ENCODE data around the gene ITGA3. TPM values are rescaled to one million over a fixed set of nuclear protein-coding genes. Genes with fewer than 3 reads are reported as not detected.

Gene ITGA3
- total RNA-seq, 2 experiments from 2014 or later = 7.9 to 8.7 TPM

GRCh38 chr17:50107790-50108414, 52.0 kb downstream of the ITGA3 start:
- no peaks in the 10 kb centered on the region for H3K4me1 Mint-ChIP-seq (ENCODE audit: low read depth)
- CTCF ChIA-PET = interaction anchor here (0.9 to 2.9 kb wide), 3 partner anchors 14 to 92 kb away, joined by 3 to 26 read pairs (median 6); partner anchors contain the start of gene PDK2
- H3K9me3 Mint-ChIP-seq (ENCODE audit: insufficient read depth) = no peaks in the 10 kb centered on the region
- H3K27ac Mint-ChIP-seq = no peak overlapping the region
- no peaks in the 10 kb centered on the region for H3K36me3 Mint-ChIP-seq (ENCODE audit: low read depth)
- no peak for DNase-seq
- no peak for ATAC-seq
- POLR2A ChIA-PET = no interaction called here
- H3K4me3 Mint-ChIP-seq = no peak overlapping the region
- no peaks in the 10 kb centered on the region for H3K27me3 Mint-ChIP-seq (ENCODE audit: low read depth)

- Mint-ChIP-seq H3K27ac (no peak overlapping the region), H3K4me3 (no peak overlapping the region), H3K27me3 (ENCODE audit: low read depth) (no peaks in the 10 kb centered on the region), H3K4me1 (ENCODE audit: low read depth) (no peaks in the 10 kb centered on the region), H3K9me3 (ENCODE audit: insufficient read depth) (no peaks in the 10 kb centered on the region), H3K36me3 (ENCODE audit: low read depth) (no peaks in the 10 kb centered on the region)
- ATAC-seq (no peak), DNase-seq (no peak)
- ChIA-PET POLR2A (no interaction called here), CTCF (interaction anchor here (0.9 to 2.9 kb wide), 4 partner anchors 14 to 92 kb away, joined by 3 to 26 read pairs (median 4); partner anchors contain the start of gene PDK2)
These were observed 52.6 kb downstream of the ITGA3 start for GRCh38 chr17:50108556-50108955.

- ChIA-PET CTCF (interaction anchor here (0.6 to 2.9 kb wide), 5 partner anchors 15 to 157 kb away, joined by 3 to 26 read pairs (median 3); partner anchors contain the start of gene PDK2), POLR2A (interaction anchor here (0.7 kb wide), 1 partner anchor 15 kb away, joined by 3 read pairs; no protein-coding TSS in a partner anchor)
- Mint-ChIP-seq H3K9me3 (ENCODE audit: insufficient read depth) (no peaks in the 10 kb centered on the region), H3K4me1 (ENCODE audit: low read depth) (no peaks in the 10 kb centered on the region), H3K27ac (no peak overlapping the region), H3K27me3 (ENCODE audit: low read depth) (no peaks in the 10 kb centered on the region), H3K36me3 (ENCODE audit: low read depth) (no peaks in the 10 kb centered on the region), H3K4me3 (no peak overlapping the region)
- ATAC-seq (no peak), DNase-seq (no peak)
These were observed 53.3 kb downstream of the ITGA3 start for GRCh38 chr17:50109207-50109606.

GRCh38 chr17:50109785-50110184, 53.9 kb downstream of the ITGA3 start:
- ATAC-seq = no peak
- no peak overlapping the region for H3K27ac Mint-ChIP-seq
- no peaks in the 10 kb centered on the region for H3K36me3 Mint-ChIP-seq (ENCODE audit: low read depth)
- H3K4me1 Mint-ChIP-seq (ENCODE audit: low read depth) = no peaks in the 10 kb centered on the region
- H3K9me3 Mint-ChIP-seq (ENCODE audit: insufficient read depth) = no peaks in the 10 kb centered on the region
- no peak for DNase-seq
- ChIA-PET CTCF (interaction anchor here (0.6 to 1.2 kb wide), 2 partner anchors 30 to 157 kb away, joined by 3 read pairs; no protein-coding TSS in a partner anchor), POLR2A (interaction anchor here (0.7 kb wide), 1 partner anchor 16 kb away, joined by 3 read pairs; no protein-coding TSS in a partner anchor)
- no peak overlapping the region for H3K4me3 Mint-ChIP-seq
- no peaks in the 10 kb centered on the region for H3K27me3 Mint-ChIP-seq (ENCODE audit: low read depth)

- H3K4me3 Mint-ChIP-seq = no peak overlapping the region
- no peak for DNase-seq
- H3K4me1 Mint-ChIP-seq (ENCODE audit: low read depth) = peaks cover 4% of the 10 kb centered on the region
- H3K27ac Mint-ChIP-seq = no peak overlapping the region
- H3K36me3 Mint-ChIP-seq (ENCODE audit: low read depth) = no peaks in the 10 kb centered on the region
- no peaks in the 10 kb centered on the region for H3K9me3 Mint-ChIP-seq (ENCODE audit: insufficient read depth)
- ChIA-PET CTCF (interaction anchor here (1.2 to 9.1 kb wide), 3 partner anchors 15 to 30 kb away, joined by 3 to 115 read pairs (median 4); partner anchors contain the start of gene PDK2), POLR2A (no interaction called here)
- no peak for ATAC-seq
- H3K27me3 Mint-ChIP-seq (ENCODE audit: low read depth) = peaks cover 6% of the 10 kb centered on the region
These were observed 54.9 kb downstream of the ITGA3 start for GRCh38 chr17:50110591-50111349.

GRCh38 chr17:50111673-50112655, 56.1 kb downstream of the ITGA3 start:
- CTCF ChIA-PET = interaction anchor here (1.2 to 9.1 kb wide), 4 partner anchors 17 to 50 kb away, joined by 3 to 115 read pairs (median 4); partner anchors contain the start of gene PDK2
- peaks cover 15% of the 10 kb centered on the region for H3K27me3 Mint-ChIP-seq (ENCODE audit: low read depth)
- no peak overlapping the region for H3K4me3 Mint-ChIP-seq
- POLR2A ChIA-PET = no interaction called here
- no peaks in the 10 kb centered on the region for H3K36me3 Mint-ChIP-seq (ENCODE audit: low read depth)
- H3K4me1 Mint-ChIP-seq (ENCODE audit: low read depth) = peaks cover 8% of the 10 kb centered on the region
- no peaks in the 10 kb centered on the region for H3K9me3 Mint-ChIP-seq (ENCODE audit: insufficient read depth)
- H3K27ac Mint-ChIP-seq = no peak overlapping the region
- ATAC-seq = no peak
- no peak for DNase-seq

- Mint-ChIP-seq H3K9me3 (ENCODE audit: insufficient read depth) (no peaks in the 10 kb centered on the region), H3K27ac (no peak overlapping the region), H3K4me1 (ENCODE audit: low read depth) (peaks cover 11% of the 10 kb centered on the region), H3K27me3 (ENCODE audit: low read depth) (peaks cover 20% of the 10 kb centered on the region), H3K36me3 (ENCODE audit: low read depth) (no peaks in the 10 kb centered on the region), H3K4me3 (no peak overlapping the region)
- no peak for ATAC-seq
- CTCF ChIA-PET = interaction anchor here (0.8 to 9.1 kb wide), 3 partner anchors 17 to 85 kb away, joined by 3 to 115 read pairs (median 5); partner anchors contain the start of gene PDK2
- POLR2A ChIA-PET = no interaction called here
- no peak for DNase-seq
These were observed 56.8 kb downstream of the ITGA3 start for GRCh38 chr17:50112694-50113093.

- no peaks in the 10 kb centered on the region for H3K9me3 Mint-ChIP-seq (ENCODE audit: insufficient read depth)
- ChIA-PET POLR2A (interaction anchor here (0.8 kb wide), 1 partner anchor 16 kb away, joined by 3 read pairs; the partner anchor contains the start of gene SAMD14), CTCF (interaction anchor here (0.8 to 9.1 kb wide), 13 partner anchors 9 to 203 kb away, joined by 3 to 115 read pairs (median 8); partner anchors contain the start of gene PDK2)
- no peak overlapping the region for H3K27ac Mint-ChIP-seq
- H3K4me3 Mint-ChIP-seq = no peak overlapping the region
- peaks cover 11% of the 10 kb centered on the region for H3K4me1 Mint-ChIP-seq (ENCODE audit: low read depth)
- ATAC-seq (no peak), DNase-seq (no peak)
- peaks cover 29% of the 10 kb centered on the region for H3K27me3 Mint-ChIP-seq (ENCODE audit: low read depth)
- H3K36me3 Mint-ChIP-seq (ENCODE audit: low read depth) = no peaks in the 10 kb centered on the region
These were observed 57.9 kb downstream of the ITGA3 start for GRCh38 chr17:50113624-50114320.

GRCh38 chr17:50114401-50114800, 58.5 kb downstream of the ITGA3 start:
- H3K4me3 Mint-ChIP-seq = no peak overlapping the region
- H3K27ac Mint-ChIP-seq = no peak overlapping the region
- H3K27me3 Mint-ChIP-seq (ENCODE audit: low read depth) = peaks cover 35% of the 10 kb centered on the region
- no peak for ATAC-seq
- peaks cover 11% of the 10 kb centered on the region for H3K4me1 Mint-ChIP-seq (ENCODE audit: low read depth)
- H3K36me3 Mint-ChIP-seq (ENCODE audit: low read depth) = no peaks in the 10 kb centered on the region
- ChIA-PET CTCF (interaction anchor here (0.7 to 9.1 kb wide), 19 partner anchors 9 to 248 kb away, joined by 3 to 115 read pairs (median 6); partner anchors contain the start of genes ITGA3 and PDK2), POLR2A (no interaction called here)
- H3K9me3 Mint-ChIP-seq (ENCODE audit: insufficient read depth) = no peaks in the 10 kb centered on the region
- no peak for DNase-seq

- Mint-ChIP-seq H3K9me3 (ENCODE audit: insufficient read depth) (no peaks in the 10 kb centered on the region), H3K27ac (no peak overlapping the region), H3K27me3 (ENCODE audit: low read depth) (peaks cover 40% of the 10 kb centered on the region), H3K4me1 (ENCODE audit: low read depth) (peaks cover 11% of the 10 kb centered on the region), H3K4me3 (no peak overlapping the region), H3K36me3 (ENCODE audit: low read depth) (no peaks in the 10 kb centered on the region)
- CTCF ChIA-PET = interaction anchor here (0.7 to 9.1 kb wide), 24 partner anchors 8 to 247 kb away, joined by 3 to 115 read pairs (median 5); partner anchors contain the start of genes COL1A1, ITGA3 and PDK2
- peak; percentile 46 for ATAC-seq
- DNase-seq = peak; percentile 73
- POLR2A ChIA-PET = no interaction called here
These were observed 59.0 kb downstream of the ITGA3 start for GRCh38 chr17:50114849-50115357.

Measured in activated CD8-positive, alpha-beta T cell treated with anti-CD3 and anti-CD28 coated beads, Interleukin-2, amount 10 ng/mL, durations not matched to agents 7 days and 5 days (primary cell).